HG03103 (cell line): ENCODE results near the gene GART.
"Not testable (repeated sequence)": the region's sequence is repeated elsewhere in the genome, so short reads cannot be mapped to it uniquely, and the experiment has no call there.

Experiments
- ATAC-seq: cut with Tn5 transposase; IDR thresholded peaks from one replicate; pipeline ENCODE4 v1.9.1; 2021; ENCODE audit warnings: low read depth; ENCODE audit not compliant: unreplicated experiment

The GART gene

DNA sequence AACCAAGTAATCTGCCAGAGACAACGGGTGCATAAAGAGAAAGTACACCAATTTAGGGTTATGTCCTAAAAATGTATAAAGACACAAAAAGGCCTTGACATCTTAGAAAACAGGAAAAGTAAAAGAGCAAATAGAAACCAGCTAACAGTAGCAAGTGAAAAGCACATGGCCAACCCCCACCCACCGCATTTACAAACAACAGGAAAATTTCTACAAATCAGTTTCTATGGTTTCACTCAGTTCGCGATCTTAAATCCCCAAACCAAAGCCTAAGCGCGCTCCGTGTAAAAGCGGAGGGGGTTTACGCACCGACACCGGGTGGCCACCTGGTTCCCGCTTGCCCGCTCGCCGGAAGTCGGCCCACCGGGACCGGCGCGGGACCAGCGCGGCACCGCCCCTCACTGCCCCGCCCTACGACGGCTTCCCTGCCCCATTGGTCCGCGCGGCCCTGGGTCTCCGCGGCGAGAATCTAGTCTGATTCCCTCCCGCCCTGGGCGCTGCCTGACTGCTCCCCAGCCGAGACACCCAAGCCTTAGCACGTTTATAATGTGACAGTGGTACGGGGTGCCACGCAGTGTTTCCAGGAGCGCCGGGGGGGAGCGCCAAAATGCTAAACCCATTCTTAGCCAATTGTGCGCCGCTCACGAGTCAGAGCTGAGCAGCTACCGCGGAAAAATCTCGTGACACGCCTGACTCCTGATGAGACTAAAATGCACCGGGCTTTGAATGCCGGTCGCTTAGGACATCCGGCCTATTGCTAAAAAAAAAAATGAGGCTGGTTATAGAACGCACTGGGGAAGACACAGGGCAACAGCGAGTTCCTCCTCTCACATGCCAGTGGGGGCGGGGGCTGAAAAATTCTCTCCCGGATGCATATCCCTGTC is at the start of gene GART:
Gene GART, minus strand, starts transcription at position 362 of the 884 bp plus-strand sequence. CDS start 2,802 bp downstream, outside the sequence.
- peak; percentile 49 for ATAC-seq

DNA sequence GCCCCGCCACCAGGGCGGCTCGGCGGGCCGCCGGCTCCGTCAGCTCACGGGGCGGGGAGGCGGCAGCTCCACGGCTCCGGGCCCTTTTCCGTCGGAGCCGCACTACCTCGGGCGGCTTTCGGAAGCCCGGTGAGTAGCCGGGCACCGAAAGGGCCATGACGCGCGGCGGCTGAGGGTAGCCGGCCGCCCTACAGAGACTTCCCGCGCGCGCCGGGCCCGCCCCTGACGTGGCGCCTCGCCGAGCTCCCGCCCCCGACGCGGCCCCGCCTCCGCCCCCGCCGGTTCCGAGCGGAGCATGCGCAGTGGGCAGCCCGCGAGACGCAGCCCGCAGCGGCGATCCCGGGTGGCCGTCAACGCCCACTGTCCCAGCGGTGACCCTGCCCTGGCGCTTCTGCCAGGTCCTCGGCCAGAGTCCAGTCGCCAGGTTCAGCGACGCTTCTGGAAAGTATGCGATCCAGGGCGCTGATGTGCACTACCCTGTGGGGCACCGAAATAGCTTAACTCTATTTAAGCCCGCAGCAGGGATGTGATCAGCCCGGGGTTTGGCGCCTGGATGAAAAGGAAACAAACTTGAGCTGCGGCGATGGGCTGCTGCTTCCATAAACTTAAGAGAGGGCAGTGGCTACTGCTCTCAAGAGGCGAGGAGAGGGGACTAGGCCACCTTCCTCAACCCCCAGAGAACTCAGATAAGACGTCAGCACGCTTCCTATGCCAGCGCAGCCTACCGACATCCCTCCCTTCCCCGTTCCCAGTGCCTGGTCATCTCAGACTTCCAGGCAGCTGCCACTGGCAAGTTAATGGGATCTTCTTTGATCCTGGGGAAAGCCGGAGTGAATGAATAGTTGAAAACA is 46.8 kb upstream of the GART start, which contains the start of gene DONSON:
Gene DONSON, minus strand, starts transcription at position 200 of the 851 bp plus-strand sequence. Its CDS starts 43 bp downstream, at position 157.
- peak; percentile 82 for ATAC-seq

DNA sequence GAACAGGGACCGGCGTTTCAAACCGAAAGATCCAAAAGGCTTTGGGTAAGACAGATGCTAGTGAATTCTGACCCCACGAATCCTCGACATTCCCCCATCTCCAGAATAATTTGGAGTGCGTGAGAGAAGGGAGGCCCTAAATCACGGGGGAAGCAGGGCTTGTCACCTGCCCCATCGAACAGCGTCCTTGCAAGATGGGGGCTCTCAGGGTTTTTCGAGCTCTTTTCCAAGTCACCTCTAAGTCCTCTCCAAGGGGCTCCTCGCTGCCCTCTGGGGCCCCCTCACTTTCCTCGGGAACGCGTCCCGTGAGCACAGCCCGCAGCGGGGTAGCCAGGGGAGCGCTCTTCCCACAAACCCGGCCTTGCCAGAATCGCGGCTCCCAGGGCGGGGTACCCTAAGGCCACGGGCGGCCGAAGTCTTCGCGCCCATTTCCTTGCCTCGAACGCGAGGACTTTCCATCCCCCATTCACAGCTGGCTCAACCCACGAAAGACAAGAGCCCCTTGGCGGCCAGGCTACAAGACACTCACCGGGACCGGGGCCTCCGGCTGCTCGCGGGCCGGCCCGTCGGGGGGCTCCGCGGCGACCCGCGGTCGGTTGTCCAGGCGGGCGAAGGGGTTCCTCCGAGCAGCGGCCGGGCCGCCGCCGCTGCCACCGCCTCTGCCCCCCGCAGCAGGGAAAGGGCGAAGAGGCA is 46.0 kb upstream of the GART start:
- peak; percentile 21 for ATAC-seq

DNA sequence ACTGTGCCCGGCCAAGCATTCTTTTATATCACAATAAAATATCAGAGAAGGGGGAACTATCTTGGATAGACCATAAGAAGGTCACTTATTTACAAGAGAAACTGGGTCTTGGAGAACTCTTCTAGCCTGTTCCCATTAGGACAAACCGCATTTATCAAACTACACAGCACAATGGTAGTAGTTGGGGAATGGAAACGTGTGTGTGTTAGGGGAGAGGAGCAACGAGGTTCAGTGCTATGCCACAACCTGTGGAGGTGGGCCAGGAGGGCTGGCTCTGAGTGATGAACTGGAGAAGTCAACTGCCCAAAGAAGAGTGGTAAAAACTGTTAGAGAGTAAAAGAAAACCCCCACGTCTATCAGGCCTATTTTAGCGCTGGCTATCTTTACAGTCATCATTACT is 45.0 kb upstream of the GART start:
- no peak for ATAC-seq

DNA sequence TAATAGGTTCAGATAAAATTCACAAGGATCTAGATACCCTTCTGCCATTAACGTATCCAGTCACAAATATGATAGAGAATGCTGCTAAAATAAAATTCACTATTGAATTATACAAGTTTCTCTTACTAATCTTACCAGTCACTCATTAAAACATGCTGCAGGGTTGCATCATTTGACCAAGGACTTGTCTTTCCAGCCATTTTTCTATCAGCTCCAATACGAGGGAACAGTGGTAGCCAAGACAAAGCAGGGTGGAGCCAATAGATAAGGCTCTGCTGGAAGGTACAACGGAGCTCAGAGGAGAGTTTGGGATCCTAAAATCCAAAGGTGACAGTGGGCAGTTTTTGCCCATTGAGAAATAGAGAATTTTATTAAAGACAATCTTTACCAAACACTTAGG is 42.5 kb upstream of the GART start:
- no peak for ATAC-seq

DNA sequence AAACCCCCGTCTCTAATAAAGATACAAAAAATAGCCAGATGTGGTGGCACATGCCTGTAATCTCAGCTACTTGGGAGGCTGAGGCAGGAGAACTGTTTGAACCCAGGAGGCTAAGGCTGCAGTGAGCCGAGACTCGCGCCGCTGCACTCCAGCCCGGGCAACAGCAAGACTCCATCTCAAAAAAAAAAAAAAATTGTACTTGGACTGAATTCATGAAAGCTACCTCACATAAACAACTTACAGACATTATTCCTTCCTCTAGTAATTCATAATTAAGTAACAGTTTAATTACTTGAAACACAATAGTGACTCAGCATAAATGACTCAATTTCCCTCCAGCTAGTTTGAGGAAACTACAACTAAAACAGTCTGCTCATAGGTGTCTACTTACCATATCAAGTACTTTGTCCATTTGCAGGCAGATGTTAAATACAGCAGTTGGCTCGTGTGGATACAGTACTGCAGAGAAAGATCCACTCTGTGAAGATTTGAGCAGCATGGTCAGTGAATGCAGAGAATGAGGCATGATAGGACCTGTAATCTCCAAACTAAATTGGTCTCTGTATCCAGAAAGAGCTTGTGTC is 37.1 kb upstream of the GART start:
- no peak for ATAC-seq

DNA sequence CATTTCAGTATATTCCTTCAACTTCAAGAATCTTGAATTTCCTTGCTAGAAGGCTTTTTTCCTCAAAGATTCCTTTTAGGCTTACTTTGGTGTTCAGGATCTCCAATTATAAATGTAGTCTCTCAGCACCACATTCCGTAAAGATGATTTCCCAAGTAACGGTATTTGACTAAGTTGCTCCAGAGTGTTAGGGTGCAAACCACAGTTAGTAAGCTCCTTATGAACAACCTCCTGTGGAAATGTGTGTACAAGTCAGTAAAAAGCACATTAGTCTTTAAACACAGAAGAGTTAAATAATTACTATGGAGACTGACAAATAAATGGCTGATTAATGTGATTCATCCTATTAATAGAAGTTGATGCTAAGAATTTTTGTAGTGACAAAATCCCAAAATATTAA is 36.3 kb upstream of the GART start:
- ATAC-seq: no peak

DNA sequence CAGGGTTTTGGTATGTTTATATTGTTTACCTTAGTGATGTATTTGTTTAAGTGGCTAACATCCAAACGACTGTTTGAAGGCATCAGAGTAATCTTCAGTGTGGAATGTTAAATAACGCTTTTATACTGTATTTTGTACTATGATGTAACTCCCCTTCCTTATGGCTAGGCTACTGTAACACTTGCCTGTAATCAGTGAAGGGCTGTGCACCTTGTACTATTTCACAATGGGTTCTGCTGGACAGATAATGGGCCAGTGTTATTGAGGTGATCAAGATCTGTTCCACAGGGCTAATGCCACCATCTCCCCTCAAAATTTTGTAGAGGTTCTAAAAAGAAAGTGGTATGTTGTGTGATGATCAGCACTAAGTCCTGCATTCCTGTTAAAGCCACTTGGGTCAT is 34.8 kb upstream of the GART start:
- not testable (repeated sequence) for ATAC-seq

DNA sequence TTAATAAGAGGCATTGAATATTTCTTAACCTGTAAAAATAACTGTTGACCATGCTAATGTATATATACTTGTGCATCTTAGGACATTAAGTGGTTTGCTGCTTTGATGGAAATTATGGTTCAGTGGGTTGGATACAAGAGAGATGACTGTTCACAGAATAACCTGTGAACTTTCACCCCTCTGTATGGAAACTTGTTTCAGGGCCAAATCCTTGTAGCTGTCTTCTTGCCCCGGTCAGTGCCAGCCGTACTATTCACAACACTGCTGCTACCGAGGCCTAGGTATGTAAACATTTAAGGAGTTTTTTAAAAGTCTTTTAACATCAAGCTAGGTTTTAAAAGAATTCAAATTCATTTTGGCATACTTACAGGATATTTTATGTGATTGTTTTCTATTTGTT is 30.4 kb upstream of the GART start:
- no peak for ATAC-seq

DNA sequence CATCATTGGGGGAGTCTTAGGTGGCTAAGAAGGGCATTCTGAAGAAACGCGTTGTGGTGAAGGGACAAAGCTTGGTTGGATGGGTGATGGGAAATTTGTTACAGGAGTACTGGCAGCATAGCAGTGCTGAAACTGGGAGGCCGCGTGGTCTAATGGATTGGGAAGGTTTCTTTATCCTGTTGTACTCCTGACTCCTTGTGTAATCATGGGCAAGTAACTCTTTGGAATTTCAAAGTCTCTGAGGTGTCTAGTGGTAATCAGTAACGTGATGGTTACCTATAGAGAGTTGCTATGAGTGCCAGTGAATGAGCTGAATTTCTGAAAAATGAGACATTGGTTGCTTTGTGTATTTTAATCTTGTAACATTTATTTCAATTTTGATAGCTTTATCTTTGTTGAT is 28.1 kb upstream of the GART start:
- no peak for ATAC-seq

DNA sequence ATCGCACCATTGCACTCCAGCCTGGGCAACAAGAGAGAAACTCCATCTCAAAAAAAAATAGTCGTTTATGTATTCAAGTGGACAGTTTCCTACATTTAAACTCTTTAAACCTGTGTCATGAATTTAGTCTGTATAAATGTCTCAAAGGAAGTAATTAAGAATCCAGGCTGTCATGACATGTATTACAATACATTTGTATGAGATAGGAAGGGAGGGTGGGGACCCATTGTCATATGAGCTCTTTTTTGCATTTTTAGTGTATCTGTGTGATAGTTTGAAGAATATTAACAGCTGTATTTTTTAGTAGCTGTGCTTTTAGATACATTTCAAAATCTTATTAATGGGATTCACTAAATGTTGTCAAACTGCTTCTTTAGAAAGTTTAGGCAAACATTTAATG is 26.5 kb upstream of the GART start:
- ATAC-seq: no peak

DNA sequence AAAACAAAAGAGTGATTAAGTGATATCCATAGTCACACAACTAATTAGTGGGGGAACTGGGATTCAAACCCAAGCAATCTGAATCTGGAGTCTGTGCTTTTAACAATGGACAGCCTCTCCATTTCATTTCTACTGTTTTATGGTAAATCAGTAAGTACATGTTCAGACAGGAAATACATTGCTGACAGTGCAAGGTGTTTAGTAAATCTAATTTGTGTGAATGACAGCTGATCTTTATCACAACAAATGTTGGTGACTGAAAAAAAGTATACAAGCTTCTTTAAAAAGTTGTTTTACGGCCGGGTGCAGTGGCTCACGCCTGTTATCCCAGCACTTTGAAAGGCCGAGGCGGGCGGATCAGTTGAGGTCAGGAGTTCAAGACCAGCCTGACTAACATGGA is 26.0 kb upstream of the GART start:
- no peak for ATAC-seq

DNA sequence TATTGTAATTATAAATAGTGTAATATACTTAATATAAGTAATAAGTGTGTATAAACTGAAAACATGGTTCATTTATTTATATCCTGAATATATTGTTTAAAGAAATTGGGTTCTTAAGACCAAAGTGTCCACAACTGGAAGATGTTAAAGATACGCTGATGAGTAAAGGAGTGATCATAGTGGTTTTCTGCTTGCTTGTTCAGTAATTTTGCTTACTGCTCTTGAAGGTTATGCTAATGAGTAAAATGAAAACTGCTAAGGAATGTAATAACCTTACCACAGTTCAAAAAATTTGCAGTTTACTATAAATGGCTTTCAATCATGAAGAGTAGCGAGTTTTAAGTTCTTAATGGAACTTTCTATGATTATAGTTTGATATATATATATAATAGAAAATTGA is 24.6 kb upstream of the GART start:
- ATAC-seq: no peak

DNA sequence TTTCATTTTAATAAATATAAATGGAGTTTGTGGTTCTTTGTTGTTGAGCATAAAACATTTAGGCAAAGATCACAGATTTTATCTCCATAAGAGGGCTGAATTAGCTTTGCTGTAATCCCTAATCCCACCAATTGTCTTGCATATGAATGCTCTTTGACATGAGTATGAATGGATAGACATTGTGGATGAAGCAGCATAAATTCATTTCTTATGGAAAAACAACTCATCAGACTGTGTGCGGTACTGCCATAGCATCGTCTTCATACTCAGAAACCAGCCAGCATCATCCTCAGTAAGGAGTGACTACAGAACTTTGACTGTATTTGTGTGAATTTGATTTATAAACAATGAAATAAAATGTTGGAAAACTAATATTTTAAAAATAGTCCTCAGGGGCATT is 20.5 kb upstream of the GART start:
- ATAC-seq: no peak

DNA sequence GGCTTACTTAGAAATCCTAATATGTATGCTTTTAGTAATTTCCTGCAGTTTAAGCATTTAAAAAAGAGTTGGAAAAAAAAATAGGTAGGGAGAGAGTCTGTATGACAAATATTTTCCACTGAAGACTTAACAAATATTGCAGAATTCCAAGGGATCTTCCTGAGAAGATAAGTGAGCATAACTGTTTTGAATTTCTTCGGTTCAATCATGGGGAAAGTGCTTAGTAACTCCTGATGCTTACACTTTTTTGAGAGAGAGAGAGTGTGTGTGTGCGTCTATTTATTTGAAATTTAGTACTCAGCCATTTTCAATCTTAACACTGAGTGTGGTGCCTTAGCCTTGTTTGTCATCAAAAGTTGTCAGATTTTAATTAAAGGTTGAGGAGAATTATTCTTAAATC is 19.5 kb upstream of the GART start:
- no peak for ATAC-seq

DNA sequence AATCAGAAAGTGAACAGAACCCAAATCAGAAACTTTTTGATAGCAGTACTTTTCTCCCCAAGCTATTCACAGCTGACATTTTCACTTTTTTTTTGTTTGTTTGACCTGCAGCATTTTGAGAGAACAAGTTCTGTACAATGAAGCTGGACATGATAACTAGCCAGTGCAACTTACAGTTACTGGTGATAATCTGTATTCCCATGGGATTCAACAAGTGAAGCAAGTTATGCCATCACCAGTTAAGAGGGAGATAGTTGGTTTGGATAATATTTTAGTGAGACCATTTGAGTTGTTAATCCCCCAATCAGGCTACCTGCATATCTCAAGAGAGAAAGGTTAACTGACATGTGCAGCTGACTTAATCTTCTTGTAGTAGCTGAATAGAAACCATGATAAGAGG is 19.0 kb upstream of the GART start:
- ATAC-seq: no peak

DNA sequence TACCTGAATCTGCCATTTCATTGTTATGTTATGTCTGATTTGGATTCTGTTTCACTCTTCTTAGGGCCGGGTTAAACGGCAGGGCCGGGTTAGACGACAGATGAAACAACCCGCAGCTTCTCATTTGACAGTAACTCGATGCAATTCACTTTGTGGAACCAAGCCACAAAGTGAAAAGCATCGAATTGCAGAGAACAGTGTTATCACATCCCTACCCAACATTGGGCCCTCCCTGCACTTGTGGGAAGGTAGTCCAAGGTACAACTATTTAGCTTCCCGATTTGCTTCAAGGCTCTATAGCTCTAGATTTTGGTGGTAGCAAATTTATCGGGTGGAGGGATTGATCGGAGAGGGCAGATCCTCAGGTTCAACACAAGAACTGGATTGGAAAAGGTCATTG is 17.9 kb upstream of the GART start:
- no peak for ATAC-seq

DNA sequence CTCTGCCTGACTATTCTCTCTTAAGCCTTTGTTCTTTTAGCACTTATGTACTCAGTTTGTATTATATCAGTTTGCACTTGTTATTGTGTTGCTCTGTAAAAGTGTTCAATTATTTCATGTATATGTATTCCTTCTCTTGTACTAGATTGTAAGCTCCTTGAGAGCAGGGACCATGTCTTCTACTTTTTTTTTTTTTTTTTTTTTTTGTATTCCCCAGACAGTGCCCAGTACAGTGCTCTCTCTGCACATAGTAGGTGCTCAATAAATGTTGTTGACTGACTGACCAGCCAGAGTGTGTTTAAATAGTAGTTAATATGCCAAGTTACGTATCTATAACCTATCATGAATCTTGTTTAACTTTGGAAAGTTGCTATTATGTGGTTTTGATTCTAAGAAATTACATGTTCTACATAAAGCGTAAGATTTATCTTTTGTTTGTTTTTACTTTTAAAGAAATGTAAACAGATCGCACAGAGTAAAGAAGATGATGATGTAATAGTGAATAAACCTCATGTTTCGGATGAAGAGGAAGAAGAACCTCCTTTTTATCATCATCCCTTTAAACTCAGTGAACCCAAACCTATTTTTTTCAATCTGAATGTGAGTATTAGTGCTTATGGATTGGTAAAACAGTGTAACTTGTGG is 17.0 kb upstream of the GART start:
- ATAC-seq: no peak

DNA sequence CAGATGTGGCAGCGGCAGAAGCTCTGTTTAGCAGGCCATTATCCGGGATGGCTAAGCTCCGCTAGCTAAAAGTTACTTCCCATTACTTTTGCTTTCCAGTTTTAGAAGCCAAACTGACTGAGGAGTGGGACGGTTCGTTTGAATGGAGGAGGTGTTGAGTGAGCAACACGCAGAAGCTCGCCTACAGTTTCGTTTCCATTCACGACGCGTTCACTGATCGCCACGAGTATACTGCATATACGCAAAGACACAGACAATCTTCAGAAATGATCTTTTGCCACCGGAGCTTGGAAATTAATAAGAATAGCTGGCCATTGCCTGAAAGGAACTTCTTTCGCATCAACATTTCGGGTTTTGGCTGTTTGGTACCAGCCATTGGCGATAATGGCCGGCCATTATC is 15.5 kb upstream of the GART start:
- no peak for ATAC-seq

DNA sequence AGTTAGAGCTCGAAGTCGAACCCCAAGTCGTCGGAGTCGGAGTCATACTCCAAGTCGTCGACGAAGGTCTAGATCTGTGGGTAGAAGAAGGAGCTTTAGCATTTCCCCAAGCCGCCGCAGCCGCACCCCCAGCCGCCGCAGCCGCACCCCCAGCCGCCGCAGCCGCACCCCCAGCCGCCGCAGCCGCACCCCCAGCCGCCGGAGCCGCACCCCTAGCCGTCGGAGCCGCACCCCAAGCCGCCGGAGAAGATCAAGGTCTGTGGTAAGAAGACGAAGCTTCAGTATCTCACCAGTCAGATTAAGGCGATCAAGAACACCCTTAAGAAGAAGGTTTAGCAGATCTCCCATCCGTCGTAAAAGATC is 13.0 kb upstream of the GART start:
- no peak for ATAC-seq
